Measurements from ENCODE around the gene ALOX5. TPM values are rescaled to one million over a fixed set of nuclear protein-coding genes. Genes with fewer than 3 reads are reported as not detected.

Gene ALOX5
- total RNA-seq, 2 donors from 2014 or later, result 21.2 to 35.0 TPM

DNA sequence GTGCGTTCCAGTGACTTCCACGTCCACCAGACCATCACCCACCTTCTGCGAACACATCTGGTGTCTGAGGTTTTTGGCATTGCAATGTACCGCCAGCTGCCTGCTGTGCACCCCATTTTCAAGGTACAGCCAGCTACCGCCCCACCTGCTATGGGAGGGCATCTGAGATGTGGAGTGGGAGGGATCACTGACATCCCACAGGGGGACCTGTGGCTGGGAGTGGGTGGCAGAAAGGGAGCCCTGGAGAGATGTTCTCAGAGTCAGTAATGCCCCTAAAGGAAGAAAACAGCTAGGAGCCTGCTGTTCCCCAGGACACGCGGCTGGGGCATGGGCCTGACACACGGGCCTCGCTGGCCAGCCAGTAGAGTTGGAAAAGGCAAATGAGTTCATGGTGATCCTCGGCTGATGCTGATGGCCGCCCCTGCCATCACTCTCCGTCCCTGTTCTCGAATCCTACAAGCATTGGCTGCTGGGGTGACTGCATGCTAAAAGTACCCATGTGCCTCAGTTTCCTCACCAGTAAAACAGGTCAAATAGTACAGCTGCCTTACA, 66.6 kb downstream of the ALOX5 start:
- Histone ChIP-seq H3K27me3 (replicated peaks; ENCODE audit: insufficient read depth) (no peaks in the 10 kb centered on the region), H3K4me1 (replicated peaks) (no peaks in the 10 kb centered on the region), H3K4me3 (no peak overlapping the region), H3K9me3 (no peaks in the 10 kb centered on the region), H3K36me3 (no peaks in the 10 kb centered on the region), H3K27ac (no peak overlapping the region)
- 80% methylated on average over 13 of the region's 13 CpGs for WGBS
- no peak for TF ChIP-seq POLR2AphosphoS5 (IDR thresholded peaks at IDR 0.05)
- TF ChIP-seq POLR2A (IDR thresholded peaks at IDR 0.05), result no peak
- no peak for TF ChIP-seq CTCF (IDR thresholded peaks at IDR 0.05)
- intact Hi-C loops (cut with DNase I), result no loop called here
- DNase-seq (ENCODE audit: low spot score), result no peak

GRCh38 chr10:45441239-45442190, 67.5 kb downstream of the ALOX5 start:
- no peak overlapping the region for H3K4me3 ChIP-seq
- H3K36me3 ChIP-seq, result no peaks in the 10 kb centered on the region
- no peaks in the 10 kb centered on the region for H3K9me3 ChIP-seq
- no peaks in the 10 kb centered on the region for H3K27me3 ChIP-seq (replicated peaks; ENCODE audit: insufficient read depth)
- WGBS, result 87% methylated on average over 11 of the region's 13 CpGs
- no peak for DNase-seq (ENCODE audit: low spot score)
- intact Hi-C loops (cut with DNase I), result no loop called here
- TF ChIP-seq POLR2AphosphoS5 (IDR thresholded peaks at IDR 0.05) (no peak), POLR2A (IDR thresholded peaks at IDR 0.05) (no peak), CTCF (IDR thresholded peaks at IDR 0.05) (no peak)
- H3K27ac ChIP-seq, result no peak overlapping the region
- no peaks in the 10 kb centered on the region for H3K4me1 ChIP-seq (replicated peaks)

DNA sequence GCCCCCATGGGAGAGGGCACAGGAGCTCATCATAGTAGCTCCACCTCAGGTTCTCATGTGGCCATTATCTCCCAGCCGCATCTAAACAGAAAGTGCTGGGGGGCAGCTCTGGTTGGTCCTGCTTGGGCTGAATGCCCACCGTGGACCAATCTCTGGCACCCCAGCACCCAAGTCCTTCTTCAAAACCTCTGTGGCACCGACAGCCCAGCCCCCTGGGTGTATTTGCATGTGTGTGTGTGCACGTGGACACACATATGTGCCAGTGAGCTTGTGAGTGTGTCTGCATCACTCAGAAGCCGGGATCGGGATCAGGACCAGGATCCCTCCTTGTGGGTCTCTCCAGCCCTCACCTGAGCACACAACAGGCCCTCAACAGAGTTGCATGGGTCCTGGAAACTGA, 68.2 kb downstream of the ALOX5 start:
- H3K27me3 ChIP-seq (replicated peaks; ENCODE audit: insufficient read depth), result no peaks in the 10 kb centered on the region
- no peak overlapping the region for H3K4me3 ChIP-seq
- H3K4me1 ChIP-seq (replicated peaks), result no peaks in the 10 kb centered on the region
- no peaks in the 10 kb centered on the region for H3K36me3 ChIP-seq
- no peak overlapping the region for H3K27ac ChIP-seq
- intact Hi-C loops (cut with DNase I), result no loop called here
- WGBS, result 87% methylated on average over 6 of the region's 6 CpGs
- H3K9me3 ChIP-seq, result no peaks in the 10 kb centered on the region
- TF ChIP-seq POLR2A (IDR thresholded peaks at IDR 0.05) (no peak), CTCF (IDR thresholded peaks at IDR 0.05) (no peak), POLR2AphosphoS5 (IDR thresholded peaks at IDR 0.05) (no peak)
- DNase-seq (ENCODE audit: low spot score), result no peak

DNA sequence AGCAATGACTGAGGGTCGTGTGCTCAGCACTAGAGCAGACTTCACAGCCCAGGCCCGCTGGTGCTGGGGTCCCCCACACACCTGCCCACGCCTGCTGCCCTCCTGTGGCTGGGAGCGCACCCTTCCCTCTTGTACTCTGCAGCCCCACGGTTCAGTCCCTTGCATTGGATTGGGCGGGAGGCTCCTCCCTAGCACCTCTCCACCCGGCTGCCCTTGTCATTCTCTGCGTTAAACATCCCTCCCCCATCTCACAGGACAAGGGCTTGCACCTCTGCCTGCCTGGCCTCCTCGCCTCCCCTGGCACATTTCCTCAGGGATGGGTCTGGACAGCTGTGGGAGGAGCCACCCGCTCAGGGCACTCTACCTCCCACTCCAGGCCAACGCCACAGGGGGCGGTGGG, 68.6 kb downstream of the ALOX5 start:
- 57% methylated on average over 10 of the region's 12 CpGs for WGBS
- H3K9me3 ChIP-seq, result no peaks in the 10 kb centered on the region

More for the DNA sequence above, 68.6 kb downstream of the ALOX5 start:
- Histone ChIP-seq H3K36me3 (no peaks in the 10 kb centered on the region), H3K4me3 (no peak overlapping the region), H3K27ac (no peak overlapping the region), H3K27me3 (replicated peaks; ENCODE audit: insufficient read depth) (no peaks in the 10 kb centered on the region), H3K4me1 (replicated peaks) (no peaks in the 10 kb centered on the region)
- DNase-seq (ENCODE audit: low spot score), result no peak
- TF ChIP-seq CTCF (IDR thresholded peaks at IDR 0.05), result no peak
- no peak for TF ChIP-seq POLR2A (IDR thresholded peaks at IDR 0.05)
- TF ChIP-seq POLR2AphosphoS5 (IDR thresholded peaks at IDR 0.05), result no peak
- intact Hi-C loops (cut with DNase I), result no loop called here
